CD1c-positive myeloid dendritic cell (primary cell): ENCODE measurements around the gene SPRY1.

Source experiments
- DNase-seq: peaks from one replicate; pipeline ENCODE4 v3.0.0-alpha.2; 2016; ENCODE audit errors: extremely low spot score

Gene SPRY1

DNA sequence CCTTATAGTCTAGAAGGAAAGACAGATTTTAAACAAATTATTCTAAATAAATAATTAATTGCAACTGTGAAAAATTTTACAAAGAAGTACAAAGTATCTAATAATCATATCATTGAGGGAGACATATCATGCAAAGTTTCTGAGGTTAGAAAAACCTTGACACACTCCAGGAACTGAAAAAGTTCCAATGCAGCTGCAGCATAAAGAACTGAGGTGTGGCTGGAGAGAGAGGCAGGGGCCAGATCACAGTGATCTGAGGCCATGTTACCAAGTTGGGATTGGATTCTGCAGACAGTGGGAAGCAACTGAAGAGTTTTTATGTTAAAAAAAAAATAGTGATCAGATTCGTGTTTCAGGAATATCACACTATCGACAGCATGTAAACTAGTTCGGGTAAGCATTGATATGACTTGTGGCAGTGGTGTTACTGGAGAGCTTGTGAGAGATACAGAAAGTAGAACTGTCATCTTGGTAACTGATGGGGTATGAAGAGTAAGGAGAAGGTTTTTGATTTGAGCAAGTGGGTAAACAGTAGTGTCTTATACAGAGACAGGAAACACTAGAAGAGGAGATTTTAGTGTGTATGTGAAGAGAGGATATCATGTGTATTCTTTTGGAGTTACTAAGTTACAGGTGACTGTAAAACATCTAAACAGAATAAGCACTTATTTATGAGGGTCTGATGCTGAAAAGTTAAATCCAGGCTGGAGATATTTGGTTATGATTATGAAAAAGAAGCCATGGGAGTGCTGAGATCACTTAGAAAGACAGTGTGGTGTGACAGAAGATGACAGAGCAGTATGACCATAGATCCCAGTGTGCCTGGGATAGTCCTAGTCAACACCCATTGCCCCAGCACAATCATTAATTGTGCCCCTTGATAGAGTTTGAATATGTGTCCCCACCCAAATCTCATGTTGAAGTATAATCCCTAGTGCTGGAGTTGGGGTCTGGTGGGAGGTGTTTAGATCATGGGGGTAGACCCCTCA lies 15.6 kb upstream of the SPRY1 start:
- no peak for DNase-seq

- no peak for DNase-seq
Observed at GRCh38 chr4:123381996-123382395, 14.6 kb upstream of the SPRY1 start.

GRCh38 chr4:123383566-123383965 lies 13.0 kb upstream of the SPRY1 start:
- no peak for DNase-seq

DNA sequence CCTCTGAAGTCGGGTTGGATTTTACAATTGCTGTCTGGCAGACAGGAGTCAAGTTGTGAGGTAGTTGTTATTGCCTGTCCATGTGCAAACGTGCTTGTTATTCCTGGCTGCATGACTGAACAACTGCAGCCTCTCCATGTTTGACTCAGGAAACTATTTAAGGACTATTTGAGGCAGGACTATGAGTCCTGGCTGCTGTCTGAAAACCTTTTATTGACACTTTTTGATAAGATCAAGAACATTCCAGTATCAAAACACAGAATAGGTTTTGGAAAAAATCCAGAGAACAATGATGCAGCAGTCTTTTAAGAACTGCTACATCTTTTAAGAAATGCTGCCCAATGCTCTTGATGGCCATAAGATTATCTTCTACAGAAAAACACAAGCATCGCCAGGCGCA lies 10.0 kb upstream of the SPRY1 start:
- no peak for DNase-seq

- DNase-seq: peak; percentile 45
Observed at GRCh38 chr4:123390846-123391456, 5.6 kb upstream of the SPRY1 start.

GRCh38 chr4:123393721-123394120 lies 2.9 kb upstream of the SPRY1 start:
- no peak for DNase-seq

DNA sequence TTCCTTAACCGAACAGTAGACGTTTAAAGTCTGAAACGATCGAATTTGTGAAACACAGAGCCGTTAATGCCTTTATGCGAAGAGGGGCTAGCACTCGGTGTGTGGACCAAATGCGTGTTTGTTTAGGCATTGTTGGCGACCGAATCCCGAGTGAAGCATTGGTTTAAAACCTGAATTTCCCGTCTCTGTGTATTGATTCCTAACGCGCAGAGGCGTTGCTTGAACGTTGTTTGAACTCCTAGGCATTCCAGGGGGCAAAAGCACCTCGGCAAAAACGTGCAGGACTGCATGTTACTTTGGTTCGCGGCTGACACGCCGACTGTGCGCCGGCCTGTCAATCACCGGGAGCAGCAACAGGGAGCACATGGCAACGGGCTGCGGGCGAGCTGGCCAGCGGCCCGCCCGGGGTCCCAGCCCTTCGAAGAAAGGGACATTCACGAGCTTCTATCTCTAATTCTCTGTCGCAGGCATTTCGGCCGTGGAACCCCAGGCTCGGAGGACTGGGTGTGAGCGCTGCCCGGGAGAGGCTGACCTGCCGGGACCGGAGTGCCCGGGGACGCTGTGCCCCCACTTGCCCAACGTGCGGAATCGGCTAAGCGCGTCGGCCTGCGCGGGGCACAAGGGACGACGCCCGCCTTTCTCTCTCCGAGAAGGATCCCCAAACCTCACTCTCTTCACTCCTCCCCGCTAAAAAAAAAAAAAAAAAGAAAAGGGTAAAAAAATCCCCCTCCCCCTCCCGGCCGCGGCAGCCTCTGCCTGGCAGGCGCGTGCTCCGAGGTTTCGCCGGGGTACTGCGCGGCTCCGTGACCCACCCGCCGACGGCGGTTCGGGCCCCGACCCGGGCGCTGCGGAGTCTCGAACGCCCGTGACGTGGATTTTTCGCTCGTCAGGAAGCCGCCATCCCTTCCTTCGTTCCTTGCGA lies 810 bp downstream of the SPRY1 start:
- no peak for DNase-seq

GRCh38 chr4:123398066-123398852 lies 1.7 kb downstream of the SPRY1 start:
- DNase-seq: peak; percentile 76

DNA sequence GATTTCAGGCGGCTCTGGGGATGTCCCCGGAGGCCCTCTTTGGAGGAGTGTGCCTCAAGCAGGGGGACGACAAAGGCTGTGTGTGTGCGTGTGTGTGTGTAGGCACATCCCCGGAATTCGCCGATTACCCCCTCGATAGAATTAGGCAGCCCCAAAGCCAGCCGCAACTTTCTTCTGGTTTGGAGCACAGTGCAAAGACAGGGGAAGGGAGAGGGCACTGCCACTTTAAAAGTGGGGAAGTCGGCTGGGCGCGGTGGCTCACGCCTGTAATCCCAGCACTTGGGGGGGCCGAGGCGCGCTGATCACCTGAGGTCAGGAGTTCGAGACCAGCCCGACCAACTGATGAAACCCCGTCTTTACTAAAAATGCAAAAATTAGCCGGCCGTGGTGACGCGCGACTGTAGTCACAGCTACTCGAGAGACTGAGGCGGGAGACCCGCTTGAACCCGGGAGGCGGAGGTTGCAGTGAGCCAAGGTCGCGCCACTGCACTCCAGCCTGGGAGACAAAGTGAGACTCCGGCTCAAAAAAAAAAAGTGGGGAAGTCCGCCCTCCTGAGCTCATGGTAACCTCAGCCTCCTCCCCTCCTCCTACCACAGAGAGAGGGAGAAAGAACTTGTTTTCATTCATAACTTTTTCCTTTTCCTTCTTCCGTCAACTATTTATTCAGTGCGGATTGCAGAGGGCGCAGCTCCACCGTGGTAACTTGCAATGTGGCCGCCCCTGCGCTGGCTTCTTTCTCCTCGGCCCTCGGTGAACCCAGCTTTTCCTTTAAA lies 2.4 kb downstream of the SPRY1 start:
- DNase-seq: no peak

- no peak for DNase-seq
Observed at GRCh38 chr4:123399627-123400358, 3.2 kb downstream of the SPRY1 start.

DNA sequence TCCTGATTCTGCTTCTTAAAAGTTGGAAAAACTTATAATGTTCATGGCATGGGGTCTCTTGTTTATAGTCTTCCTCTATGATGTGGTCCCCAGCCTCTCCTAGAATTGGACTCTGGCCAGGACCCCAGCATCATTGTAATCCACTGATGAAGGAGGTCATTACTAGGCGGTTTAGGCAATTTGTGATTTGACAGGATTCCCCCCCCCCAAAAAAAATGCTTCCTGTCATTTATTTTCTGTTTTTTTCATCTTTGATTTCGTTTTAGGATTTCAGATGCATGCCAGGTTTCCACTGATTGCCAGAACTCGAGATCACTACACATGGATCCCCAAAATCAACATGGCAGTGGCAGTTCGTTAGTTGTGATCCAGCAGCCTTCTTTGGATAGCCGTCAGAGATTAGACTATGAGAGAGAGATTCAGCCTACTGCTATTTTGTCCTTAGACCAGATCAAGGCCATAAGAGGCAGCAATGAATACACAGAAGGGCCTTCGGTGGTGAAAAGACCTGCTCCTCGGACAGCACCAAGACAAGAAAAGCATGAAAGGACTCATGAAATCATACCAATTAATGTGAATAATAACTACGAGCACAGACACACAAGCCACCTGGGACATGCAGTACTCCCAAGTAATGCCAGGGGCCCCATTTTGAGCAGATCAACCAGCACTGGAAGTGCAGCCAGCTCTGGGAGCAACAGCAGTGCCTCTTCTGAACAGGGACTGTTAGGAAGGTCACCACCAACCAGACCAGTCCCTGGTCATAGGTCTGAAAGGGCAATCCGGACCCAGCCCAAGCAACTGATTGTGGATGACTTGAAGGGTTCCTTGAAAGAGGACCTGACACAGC lies 4.9 kb downstream of the SPRY1 start:
- no peak for DNase-seq

GRCh38 chr4:123402121-123402465 lies 5.5 kb downstream of the SPRY1 start:
- no peak for DNase-seq

DNA sequence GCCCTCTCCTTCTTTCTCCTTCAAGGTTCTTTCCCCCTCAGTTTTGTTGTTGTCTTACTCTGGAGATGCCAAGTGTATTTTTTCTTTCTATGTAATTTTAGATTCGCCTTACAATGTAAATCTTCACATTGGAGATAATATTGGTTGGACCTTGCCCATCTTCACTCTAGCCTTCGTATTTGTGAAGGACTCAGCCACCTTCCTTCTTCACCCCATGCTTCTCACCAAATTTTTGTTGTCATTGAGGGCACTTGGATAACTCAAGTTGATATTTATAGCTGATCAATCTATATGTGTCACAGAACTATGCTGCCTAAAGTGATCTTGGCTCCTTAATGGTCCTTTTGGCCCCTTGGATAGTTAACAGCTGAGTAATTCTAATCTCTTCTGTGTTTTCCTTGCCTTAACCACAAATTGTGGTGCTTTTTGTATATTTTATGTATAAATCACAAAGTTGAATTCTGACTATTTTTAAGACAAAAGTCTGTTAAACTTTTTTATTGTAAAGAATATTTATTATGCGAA lies 6.5 kb downstream of the SPRY1 start:
- no peak for DNase-seq

DNA sequence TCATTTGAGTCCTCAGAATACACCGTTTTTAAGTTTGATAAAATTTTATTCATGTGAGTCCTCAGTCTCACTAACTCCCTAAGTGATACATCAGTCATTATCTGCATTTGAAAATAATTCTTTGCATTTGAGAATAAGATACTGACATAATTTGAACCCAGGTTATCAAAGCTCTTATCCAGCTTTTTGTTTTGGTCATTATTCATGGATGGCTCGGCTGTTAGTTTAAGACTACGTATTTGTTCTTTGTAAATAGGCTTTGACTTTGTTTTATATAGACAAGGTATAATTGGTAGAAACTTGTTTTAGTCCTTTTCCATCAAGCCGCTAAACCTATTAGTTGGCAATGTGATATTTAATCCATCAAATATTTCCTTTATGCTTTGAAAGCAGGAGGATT lies 7.9 kb downstream of the SPRY1 start:
- DNase-seq: no peak

DNA sequence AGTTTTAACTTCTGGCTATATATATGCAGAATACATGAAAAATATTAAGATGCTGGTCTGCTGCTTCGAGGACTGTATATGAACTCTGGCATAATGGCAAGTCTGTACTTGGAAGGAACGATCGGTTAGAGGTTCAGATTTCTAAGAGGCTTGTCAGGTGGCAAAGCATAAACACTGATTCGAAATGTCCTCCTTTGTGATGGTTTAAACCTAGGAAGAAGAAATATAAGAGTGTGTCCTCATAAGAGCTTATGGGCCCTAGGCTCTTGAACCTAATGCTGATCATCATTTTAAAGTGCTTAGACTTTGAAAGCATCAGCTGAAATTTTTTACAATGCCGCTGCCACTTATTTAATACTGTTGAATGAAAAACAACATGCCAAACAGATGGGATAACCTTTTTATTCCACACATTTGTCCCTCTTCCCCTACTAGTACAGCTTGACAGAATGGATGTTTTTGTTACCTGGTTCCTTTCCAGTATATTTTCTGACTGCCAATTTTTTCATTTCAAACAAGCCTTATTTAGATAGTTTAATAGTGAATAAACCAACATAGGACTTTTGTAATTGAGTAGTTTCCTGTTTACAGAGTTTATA lies 8.8 kb downstream of the SPRY1 start:
- DNase-seq: no peak

DNA sequence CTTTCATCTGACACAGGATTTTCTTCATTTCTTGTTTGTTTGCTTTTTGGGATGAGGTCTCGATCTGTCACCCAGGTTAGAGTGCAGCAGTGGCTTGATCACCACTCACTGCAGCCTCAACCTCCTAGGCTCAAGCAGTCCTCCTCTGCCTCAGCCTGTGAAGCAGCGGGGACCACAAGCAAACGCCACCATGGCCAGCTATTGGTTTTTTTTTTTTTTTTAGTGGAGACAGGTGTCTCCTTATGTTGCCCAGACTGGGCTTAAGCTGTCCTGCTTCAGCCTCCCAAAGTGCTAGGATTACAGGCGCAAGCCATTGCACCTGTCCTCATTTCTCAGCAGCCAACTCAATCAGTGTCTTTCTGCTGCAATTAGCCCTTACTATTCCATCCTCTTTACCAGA lies 10.3 kb downstream of the SPRY1 start:
- no peak for DNase-seq

GRCh38 chr4:123408471-123409084 lies 12.0 kb downstream of the SPRY1 start:
- DNase-seq: no peak

- DNase-seq: no peak
Observed at GRCh38 chr4:123409334-123409733, 12.7 kb downstream of the SPRY1 start.
